ENCODE results near the gene UGP2.
"Not testable (repeated sequence)": the region's sequence is repeated elsewhere in the genome, so short reads cannot be mapped to it uniquely, and the experiment has no call there.

- TF ChIP-seq SP1 (IDR thresholded peaks at IDR 0.05); LEF1 (IDR thresholded peaks at IDR 0.05; ENCODE audit: borderline replicate concordance); FOXA1 (IDR thresholded peaks at IDR 0.05); FOXK2 (IDR thresholded peaks at IDR 0.05); SUZ12 (IDR thresholded peaks at IDR 0.05): not testable (repeated sequence)
- TF ChIP-seq, protein P1, sequence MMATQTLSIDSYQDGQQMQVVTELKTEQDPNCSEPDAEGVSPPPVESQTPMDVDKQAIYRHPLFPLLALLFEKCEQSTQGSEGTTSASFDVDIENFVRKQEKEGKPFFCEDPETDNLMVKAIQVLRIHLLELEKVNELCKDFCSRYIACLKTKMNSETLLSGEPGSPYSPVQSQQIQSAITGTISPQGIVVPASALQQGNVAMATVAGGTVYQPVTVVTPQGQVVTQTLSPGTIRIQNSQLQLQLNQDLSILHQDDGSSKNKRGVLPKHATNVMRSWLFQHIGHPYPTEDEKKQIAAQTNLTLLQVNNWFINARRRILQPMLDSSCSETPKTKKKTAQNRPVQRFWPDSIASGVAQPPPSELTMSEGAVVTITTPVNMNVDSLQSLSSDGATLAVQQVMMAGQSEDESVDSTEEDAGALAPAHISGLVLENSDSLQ (IDR thresholded peaks at IDR 0.05) = not testable (repeated sequence)
These were observed 33.7 kb upstream of the UGP2 start for GRCh38 chr2:63808036-63808435.
